Fibroblast of skin of left biceps (primary cell): Measurements from ENCODE around the gene UBN1.

Source experiments
- DNase-seq, 2 experiments: peaks; one replicate each; pipeline ENCODE4 v3.0.0-alpha.2; 2013; ENCODE audit warnings: low read depth in 2 of 2

Gene UBN1

GRCh38 chr16:4860727-4861342 lies 13.6 kb downstream of the UBN1 start:
- DNase-seq: no peak

GRCh38 chr16:4862639-4863038 lies 15.4 kb downstream of the UBN1 start:
- no peak for DNase-seq

- DNase-seq: no peak
Observed at GRCh38 chr16:4864728-4865127, 17.4 kb downstream of the UBN1 start.

GRCh38 chr16:4865231-4865860 lies 18.1 kb downstream of the UBN1 start:
- DNase-seq: no peak

GRCh38 chr16:4866586-4866985 lies 19.3 kb downstream of the UBN1 start:
- DNase-seq: no peak

- no peak for DNase-seq
Observed at GRCh38 chr16:4868026-4868425, 20.7 kb downstream of the UBN1 start.

GRCh38 chr16:4868535-4868934 lies 21.3 kb downstream of the UBN1 start:
- no peak for DNase-seq

GRCh38 chr16:4869147-4869805 lies 22.0 kb downstream of the UBN1 start:
- DNase-seq: no peak

GRCh38 chr16:4870138-4870671 lies 22.9 kb downstream of the UBN1 start:
- no peak for DNase-seq

- no peak for DNase-seq
Observed at GRCh38 chr16:4871071-4871470, 23.8 kb downstream of the UBN1 start.

GRCh38 chr16:4873091-4873490 lies 25.8 kb downstream of the UBN1 start:
- DNase-seq: no peak

GRCh38 chr16:4874666-4875065 lies 27.4 kb downstream of the UBN1 start:
- no peak for DNase-seq

GRCh38 chr16:4876646-4877379 lies 29.5 kb downstream of the UBN1 start:
- DNase-seq: no peak

GRCh38 chr16:4877380-4877685 lies 30.1 kb downstream of the UBN1 start:
- no peak for DNase-seq

- DNase-seq: no peak
Observed at GRCh38 chr16:4879049-4879448, 31.8 kb downstream of the UBN1 start.

GRCh38 chr16:4880006-4880580 lies 32.8 kb downstream of the UBN1 start:
- DNase-seq: no peak

GRCh38 chr16:4882000-4882632 lies 34.8 kb downstream of the UBN1 start:
- peak; percentile 29 to 41 for DNase-seq

GRCh38 chr16:4882633-4883285 lies 35.5 kb downstream of the UBN1 start:
- DNase-seq: no peak

GRCh38 chr16:4883501-4883900 lies 36.2 kb downstream of the UBN1 start:
- DNase-seq: no peak

- DNase-seq: no peak
Observed at GRCh38 chr16:4884209-4884608, 36.9 kb downstream of the UBN1 start.
